Activated CD8-positive, alpha-beta memory T cell treated with anti-CD3 and anti-CD28 coated beads, Interleukin-2, amount 50 U/mL, for 4 hours (primary cell): Measurements from ENCODE around the gene APP.
A peak's percentile ranks its signal among the peaks of the same experiment; 100 is the strongest.

Experiments used
- DNase-seq: peaks from one replicate; pipeline ENCODE4 v3.0.0-alpha.2; 2020

Gene APP

DNA sequence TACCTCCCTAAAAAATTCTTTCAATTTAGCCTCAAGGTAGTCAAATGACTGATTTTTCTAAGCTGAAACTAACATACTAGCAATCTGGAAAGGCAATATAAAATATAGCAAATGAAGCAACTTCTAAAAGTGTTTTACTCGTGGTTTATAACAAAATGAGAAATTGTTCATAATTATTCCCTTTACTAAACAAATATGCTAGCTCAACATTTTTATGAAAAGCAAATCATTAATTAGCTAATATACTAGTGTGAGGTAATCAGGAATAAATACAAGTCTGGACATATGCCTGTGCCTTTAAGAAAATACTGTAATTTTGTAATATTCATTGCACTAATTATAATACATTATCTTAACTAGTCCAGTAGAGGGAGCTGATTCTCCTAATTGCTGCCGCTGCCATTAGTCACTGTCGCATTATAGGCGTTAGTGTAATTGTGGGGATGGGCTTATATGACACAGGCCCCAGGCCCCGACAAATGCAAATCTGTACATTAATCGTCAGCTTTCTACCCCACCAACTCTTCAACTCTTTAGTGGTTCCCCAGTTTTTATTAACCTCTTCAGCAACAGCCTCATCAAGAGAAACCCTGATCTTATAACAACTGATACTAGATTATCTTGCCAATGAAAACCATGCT lies 274.9 kb downstream of the APP start:
- no peak for DNase-seq

DNA sequence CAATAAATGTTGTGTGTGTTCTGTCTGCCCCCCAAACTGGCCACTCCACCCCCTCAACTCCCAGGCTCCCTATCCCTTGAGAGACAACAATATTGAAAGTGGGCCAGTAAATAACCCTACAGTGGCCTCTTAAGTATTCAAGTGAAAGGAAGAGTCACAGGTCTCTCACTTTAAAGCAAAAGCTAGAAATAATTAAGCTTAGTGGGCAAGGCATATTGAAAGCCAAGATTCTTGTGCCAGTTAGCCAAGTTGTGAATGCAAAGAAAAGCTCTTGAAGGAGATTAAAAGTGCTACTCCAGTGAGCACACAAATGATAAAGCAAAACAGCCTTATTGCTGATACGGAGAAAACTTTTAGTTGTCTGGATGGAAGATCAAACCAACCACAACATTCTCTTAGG lies 277.4 kb downstream of the APP start:
- no peak for DNase-seq

DNA sequence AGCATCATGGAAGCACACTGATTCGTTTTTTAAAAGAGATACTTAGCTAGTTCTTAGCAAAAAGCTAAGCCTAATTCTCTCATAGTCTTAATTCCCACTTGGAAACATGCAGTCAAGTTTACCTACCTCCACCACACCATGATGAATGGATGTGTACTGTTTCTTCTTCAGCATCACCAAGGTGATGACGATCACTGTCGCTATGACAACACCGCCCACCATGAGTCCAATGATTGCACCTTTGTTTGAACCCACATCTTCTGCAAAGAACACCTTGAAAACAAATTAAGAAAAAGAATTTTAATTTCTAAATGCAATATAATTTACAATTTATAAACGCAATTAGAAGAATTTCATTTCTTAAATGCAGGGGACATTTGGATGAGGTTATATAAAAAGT lies 279.0 kb downstream of the APP start:
- DNase-seq, result no peak

DNA sequence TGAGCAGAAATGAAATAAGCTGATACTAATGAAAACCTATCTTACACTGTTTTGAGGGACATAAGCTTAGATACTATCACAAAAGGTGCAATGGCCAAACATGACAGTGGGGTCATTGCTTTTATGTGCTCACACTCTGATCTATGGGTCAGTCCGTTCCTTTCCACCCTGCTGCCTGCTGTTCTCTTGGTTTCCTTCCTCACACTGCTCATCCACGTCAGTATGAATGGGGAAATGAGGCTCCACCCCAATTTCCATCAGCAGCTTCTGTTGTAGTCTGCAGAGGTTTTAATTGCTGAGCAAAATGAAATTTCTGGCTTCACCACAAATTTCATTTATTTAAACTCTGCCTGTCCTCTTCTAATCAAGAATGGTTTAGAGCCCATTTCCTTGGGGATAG lies 280.6 kb downstream of the APP start:
- no peak for DNase-seq

DNA sequence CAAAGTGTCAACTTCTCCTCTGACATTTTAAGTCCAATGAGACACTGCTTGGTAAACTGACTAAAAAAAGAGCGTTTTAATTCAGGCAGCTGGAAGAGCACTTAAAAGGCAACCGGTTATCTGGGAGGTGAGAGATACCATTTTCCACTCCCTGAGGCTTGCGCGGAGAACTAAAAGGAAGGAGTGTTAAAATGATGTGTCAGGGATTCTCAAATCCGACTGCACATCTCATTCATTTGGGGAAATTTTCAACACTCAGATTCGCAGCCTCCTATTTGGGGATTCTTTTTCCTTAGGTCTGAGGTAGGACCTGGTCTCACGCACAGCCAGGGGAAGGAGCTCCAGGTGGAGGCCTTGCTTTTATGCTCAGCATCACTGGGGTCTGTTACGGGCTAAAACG lies 281.9 kb downstream of the APP start:
- DNase-seq, result no peak

DNA sequence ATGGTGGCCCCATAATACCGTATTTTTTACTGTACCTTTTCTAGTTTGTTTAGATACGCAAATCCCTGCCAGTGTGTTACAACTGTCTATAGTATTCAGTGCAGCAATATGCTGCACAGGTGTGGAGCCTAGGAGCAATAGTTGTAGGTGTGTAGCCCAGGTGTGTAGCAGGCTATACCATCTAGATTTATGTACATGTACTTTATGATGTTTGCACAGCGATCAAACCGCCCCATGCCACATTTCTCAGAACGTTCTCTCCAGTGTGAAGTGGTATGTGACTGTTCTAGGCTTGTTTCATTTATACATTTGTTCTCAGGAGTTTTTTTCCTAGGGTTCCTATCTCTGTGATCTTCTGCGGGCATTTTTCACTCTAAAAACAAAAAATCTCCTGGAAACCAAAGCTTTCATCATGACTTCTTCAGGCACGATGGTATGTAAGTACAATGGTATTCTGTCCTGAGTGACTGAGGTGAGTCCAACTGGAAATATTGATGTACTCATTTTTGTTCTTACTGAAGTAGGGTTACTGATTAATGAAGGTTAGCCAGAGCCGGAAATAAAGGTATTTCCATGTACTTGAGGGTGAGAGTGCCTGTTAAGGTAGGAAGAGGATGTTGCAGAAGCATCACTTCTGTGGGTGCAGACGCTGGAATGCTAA lies 282.8 kb downstream of the APP start:
- DNase-seq, result no peak

DNA sequence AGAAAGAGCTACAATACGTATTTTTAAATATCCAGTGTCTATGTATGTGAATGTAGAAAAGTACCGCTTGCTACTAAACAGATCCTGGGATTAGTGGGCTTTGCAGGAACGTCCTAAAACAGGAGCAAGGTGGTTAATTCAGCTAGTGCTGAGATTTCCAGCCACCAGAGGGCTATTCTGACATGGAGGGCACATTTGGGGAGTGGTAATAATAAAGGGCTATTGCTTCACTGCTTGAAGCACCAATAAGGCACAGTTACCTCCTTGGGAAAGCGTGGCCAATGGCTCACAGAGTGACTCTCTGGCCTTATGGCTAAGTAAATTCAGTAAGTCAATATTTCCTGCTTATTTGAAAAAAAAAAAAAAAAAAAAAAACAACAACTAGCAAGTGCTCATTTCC lies 283.4 kb downstream of the APP start:
- no peak for DNase-seq

DNA sequence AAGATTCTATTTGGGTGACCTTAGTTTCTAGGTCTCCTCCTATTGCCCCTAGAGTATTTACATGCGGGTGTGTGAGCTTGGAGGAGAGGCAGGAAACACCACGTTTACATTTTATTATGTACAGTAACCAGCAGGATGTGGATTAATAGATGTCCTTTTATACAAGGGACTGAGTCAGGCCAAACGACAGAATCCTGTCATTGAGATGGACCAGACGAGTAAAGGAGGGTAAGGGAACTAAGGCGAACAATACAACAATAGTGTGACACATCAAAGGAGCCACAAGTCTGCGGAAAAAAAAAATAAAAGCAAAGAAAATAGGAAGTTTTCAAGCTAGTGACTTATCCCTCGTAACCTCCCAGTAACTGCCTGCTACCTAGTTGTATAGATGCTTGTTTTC lies 284.7 kb downstream of the APP start:
- DNase-seq, result no peak

DNA sequence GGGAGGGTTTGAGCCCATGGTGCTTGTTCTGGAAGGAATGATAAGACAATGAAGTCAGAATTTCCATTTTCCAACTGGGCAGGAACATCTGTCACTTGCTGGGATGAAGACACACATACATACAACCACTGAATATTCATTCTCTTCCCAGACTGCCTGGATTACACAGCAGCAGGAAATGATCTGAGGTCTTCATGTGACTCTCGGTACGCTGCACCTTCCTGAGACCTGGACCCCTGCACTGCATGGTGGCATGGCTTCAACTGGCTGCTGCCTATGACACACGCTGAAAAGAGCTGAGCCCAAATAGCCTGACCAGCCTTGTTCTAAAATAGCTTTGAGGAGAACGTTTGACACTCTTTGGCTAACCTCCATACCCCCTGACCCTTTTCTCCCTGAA lies 285.2 kb downstream of the APP start:
- DNase-seq, result no peak

DNA sequence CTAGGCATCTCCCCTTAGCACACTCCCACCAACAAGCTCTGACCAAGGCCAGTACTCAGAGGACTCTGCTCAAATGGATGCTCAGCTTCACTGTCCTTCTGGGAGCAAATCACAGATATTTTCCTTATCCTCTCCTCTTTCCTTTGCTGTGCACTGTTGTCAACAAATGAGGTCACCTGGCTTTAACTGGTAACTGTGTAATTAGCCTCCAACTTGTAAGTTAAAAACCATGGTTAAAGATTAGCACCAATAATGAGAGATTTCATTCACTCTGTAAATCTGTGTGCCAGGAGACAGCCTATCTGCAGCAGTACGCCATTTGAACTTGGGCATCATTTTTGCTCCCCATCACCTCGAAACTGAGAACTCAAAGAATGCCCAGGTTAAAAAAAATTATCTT lies 286.3 kb downstream of the APP start:
- no peak for DNase-seq

DNA sequence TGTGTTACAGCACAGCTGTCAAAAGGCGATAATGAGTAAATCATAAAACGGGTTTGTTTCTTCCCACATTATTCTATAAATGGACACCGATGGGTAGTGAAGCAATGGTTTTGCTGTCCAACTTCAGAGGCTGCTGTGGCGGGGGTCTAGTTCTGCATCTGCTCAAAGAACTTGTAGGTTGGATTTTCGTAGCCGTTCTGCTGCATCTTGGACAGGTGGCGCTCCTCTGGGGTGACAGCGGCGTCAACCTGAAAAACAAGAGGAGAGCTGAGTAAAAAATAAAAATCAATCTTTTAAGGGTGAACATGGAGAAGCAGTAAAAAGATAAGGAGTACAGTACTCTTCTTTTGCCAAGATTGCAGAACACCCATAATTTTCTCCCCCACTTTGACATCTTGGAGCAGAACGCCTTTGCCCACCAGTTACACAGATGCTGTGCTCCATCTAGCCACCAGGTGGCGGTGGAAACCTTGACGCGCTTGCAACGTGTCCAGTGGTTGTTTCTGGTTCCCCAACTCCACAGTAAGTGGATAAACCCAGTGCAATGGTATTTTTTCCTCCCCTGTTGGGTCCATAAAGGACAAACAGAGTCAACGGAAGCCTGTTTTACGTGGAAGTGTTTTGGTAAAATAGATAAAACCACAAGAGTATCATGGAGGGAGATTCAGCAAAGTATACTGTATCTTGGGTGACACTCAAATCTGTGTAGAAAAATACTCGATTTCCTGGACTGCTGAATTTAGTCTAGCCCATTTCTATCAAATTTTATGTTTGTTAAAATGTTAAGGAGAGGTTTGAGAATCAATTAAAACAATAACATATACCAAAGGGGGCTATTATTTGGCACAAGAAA lies 288.8 kb downstream of the APP start:
- peak; percentile 54 for DNase-seq

DNA sequence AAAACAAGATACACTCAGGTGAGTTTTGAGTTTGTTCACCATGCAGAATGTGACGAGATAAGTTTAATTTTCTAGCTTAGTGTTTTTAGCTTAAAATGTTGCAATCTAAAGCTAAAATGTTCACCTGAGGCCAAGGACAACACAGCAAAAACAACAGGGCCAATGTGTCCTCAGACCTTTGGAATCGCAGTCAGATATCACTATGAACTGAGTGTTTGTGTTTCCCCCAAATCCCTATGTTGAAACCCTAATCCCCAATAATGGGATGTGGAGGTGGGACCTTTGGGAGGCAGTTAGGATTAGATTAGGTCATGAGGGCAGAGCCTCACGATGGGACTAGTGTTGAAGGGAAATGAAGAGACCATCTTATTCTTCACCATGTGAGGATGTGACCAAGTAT lies 291.4 kb downstream of the APP start:
- DNase-seq, result no peak

DNA sequence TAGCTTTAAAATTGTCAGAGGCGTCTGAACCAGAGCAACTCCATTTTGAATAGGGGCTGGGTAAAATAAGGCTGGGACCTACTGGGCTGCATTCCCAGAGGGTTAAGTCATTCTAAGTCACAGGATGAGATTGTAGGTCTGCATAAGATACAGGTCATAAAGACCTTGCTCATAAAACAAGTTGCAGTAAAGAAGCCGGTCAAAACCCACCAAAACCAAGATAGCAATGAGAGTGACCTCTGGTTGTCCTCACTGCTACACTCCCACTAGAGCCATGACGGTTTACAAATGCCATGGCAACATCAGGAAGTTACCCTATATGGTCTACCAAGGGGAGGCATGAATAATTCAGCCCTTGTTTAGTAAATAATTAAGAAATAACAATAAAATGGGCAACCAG lies 292.2 kb downstream of the APP start:
- DNase-seq, result no peak

DNA sequence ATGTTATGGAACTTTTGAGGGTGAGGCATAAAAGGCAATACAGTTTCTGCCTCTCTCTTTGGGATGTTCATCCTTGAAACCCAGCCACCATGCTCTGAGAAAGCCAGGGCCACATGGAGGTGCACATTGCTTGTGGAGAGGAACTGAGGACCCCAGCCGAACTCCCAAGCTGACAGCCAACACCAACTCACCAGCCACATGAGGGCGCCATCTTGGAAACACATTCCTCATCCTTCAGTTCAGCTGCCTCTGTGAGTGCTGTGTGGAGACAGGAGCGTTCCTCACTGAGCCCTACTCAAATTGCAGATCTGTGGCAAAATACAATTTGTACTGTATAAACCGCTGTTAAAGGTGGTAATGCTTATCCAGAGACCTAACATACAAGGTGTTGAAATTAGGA lies 298.3 kb downstream of the APP start:
- no peak for DNase-seq

DNA sequence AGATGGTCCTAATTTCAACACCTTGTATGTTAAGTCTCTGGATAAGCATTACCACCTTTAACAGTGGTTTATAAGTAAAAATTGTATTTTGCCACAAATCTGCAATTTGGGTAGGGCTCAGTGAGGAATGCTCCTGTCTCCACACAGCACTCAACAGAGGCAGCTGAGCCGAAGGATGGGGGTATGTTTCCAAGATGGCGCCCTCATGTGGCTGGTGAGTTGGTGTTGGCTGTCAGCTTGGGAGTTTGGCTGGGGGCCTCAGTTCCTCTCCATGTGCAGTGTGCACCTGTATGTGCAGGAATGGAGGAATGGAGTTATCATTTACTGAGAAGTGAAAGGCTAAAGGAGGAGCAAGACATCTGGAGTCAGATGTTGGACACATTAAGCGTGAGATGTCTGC lies 299.0 kb downstream of the APP start:
- no peak for DNase-seq

DNA sequence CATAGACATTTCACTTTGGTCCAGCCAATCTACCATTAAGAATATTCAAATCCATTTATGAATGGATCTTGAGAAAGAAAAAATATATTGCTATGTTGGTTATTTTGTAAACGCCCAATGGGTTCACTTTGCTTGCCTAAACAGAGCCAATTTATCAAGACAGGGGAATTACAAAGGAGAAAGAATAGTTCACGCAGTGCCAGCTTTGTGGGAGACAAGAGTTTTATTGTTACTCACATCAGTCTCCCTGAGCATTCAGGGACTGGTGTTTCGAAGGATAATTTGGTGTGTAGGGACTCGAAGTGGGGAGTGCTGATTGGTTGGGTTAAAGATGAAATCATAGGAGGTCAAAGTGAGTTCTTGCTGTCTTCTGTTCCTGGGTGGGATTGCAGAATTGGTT lies 300.5 kb downstream of the APP start:
- DNase-seq, result no peak

DNA sequence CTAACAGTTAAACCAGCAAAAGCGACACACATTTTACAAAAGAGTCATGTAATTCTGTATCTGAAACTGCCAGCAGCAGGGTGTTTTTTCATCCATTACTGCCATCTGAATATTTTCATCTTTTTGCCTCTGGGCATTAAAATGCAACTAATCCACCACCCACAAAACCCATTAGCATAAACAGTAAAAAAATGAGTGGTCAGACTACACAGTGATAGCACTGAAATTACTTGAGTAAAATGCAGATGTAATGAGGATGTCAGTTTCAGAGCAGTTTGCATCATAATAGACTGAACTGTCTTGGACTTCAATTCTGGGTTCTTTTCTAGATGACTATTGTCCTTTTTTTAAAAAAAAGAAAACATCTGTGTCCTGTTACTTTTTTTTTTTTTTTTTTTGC lies 303.5 kb downstream of the APP start:
- DNase-seq, result no peak

DNA sequence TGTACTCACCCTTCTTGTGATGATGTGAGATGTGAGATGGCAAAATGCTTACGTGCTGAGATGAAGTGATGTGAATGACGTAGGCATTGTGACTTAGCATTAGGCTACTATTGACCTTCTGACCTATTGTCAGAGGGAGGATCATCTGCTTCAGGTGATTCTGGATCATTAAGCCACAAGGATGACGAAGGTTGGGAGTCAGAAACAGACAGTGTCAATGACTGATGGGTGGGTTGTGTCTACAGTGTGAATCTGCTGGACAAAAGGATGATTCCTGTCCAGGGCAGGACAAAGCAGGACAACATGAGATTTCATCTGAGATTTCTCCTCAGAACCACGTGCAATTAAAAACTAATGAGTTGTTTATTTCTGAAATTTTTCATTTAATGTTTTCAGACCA lies 306.8 kb downstream of the APP start:
- no peak for DNase-seq

DNA sequence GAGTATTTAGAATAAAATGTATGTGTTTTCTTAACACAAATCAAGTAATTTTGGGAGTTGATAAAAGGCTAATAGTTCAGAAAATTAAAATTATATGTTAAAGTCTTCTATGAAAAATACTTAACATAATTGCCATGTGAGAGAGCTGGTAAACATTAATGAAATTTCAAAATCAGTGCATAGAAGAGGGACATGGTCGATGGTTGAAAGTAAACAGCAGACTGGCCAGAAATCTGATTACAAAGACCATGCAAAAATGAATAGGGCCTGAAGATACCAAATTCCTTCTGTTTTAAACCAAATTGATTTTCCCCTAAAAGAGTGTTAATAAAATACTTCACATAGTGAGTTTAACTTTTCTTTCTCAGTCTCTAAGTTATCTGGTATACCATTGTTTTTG lies 307.5 kb downstream of the APP start:
- DNase-seq, result no peak

DNA sequence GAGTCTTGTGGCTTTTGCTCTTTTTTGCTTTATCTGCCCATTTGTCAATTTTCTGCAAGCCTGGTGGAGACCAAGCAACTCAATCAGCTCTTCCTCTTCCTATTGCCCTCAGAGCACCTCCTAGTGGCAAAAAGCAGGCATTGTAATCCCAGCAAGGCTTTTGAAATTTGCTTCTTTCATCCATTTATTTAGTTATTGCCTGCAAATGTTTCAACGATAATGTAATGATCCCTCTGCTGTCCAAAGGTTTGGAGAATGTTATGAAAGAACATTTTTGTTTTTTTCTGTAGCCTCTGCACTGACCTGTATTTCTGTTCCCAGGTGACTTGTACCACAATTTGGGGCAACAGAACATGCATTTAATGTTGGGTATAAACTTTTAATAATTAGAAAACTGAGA lies 308.0 kb downstream of the APP start:
- DNase-seq, result no peak

DNA sequence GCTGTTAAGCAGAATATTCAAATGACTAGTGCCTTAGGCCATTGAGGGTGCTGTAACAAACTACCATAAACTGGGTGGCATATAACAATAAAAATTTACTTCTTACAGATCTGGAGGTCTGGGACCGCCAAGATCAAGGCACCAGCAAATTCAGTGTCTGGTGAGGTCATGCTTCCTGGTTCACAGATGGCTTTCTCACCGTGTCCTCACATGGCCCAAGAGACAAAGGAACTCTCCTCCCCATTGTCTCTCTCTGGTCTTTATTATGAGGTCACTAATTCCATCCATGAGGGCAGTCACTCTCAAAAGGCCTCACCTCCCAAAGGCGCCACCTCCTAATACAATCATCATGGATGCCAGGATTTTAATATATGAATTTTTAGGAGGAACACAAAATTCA lies 308.5 kb downstream of the APP start:
- no peak for DNase-seq

DNA sequence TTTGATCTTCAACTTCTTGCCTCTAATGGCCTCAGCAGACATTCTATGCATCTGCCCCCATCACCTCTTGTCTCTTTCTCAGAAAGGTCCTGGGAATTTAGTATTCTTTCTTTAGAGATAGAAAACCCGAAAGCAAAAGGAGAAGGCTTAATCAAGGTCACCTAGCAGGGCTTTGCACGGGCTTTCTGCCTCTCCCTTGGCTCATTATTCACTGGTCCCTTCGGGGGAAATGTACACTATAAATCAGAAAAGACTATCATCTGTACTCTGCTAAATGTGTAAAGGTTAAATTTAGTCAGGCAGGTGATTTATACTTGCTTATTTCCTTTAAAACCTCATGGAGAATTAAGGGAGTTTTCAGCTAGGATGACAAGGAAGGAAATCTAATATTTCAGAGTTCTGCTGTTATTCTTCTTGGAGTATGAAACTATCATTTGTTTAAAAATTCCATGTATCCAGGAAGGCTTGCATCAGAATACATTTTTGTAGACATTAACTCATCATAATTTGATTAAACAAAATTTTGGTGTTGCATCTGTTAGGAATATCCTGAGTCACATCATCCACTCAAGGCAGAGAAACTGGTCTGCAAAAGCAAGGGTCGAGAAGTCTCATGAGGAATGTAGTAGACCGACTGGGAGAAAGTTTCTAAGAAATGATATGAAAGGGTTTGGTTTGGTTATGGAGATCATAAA lies 311.2 kb downstream of the APP start:
- no peak for DNase-seq

DNA sequence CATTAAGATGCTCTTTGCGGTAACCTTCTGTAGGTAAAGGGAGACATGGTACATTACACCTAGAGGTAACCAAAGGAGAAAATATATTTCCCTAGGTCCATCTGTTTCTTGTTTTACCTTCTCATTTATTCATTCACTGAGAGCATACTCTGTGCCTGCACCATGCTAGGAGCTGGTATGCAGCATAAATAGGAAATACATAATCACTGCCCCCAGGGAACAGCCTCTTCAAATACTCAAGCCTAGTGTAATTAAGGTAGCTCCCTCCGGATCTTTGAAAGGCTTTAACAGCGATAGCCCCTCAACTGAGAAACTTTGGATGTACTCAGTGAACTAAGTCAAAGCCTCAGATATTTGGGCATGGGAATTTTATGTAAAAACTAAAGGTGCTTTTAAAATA lies 312.2 kb downstream of the APP start:
- no peak for DNase-seq
